Measurements from ENCODE around the gene PLEKHA7.

PLEKHA7 gene

DNA sequence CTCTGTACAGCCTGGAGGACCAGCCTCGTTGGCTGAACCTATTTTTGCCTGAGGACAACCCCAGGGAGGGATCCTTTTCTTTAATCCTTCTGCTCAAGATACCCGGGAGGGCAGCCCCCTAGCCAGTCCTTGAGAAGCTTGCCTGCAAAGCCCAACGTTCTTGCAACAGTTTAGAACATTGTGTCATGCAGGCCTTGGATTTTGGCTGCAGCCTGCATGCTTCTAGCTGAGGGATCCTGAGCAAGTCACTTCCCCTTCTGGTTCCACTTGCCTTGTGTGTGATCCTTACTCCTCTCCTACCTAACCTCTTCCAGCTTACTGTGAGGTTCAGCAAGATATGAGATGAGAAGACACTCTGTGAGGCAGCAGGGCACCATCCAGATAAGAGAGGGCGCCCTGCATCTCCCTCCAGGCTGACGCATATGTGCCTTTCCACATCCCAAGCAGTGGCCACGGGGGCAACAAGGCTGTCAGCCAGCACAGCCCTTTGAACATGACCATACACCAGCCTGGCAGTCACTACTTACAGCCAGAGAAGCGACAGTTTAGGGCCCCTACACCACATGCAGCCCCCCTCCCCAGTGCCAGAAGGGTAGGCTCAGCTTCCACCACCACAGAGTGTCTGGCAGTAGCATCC is 199.7 kb downstream of the PLEKHA7 start:
- H3K4me3 ChIP-seq (ENCODE audit: low read length) = no peak overlapping the region
- H3K4me1 ChIP-seq (ENCODE audit: insufficient read depth, low read length) = peaks cover 12% of the 10 kb centered on the region; the same call in 1 of the 2 replicates
- WGBS = 77% methylated on average over 7 of the region's 7 CpGs
- H3K27me3 ChIP-seq (ENCODE audit: insufficient read depth, low read length) = no peaks in the 10 kb centered on the region
- H3K9ac ChIP-seq (ENCODE audit: low read depth, low read length) = no peak overlapping the region
- H3K36me3 ChIP-seq (ENCODE audit: insufficient read depth, low read length) = 0 out of 2 replicates have a peak, but pooled peaks cover 5% of the 10 kb centered on the region
- H3K9me3 ChIP-seq (ENCODE audit: insufficient read depth, low read depth, low read length) = no peaks in the 10 kb centered on the region
- no peak overlapping the region for H3K27ac ChIP-seq (ENCODE audit: low read depth, low read length)

DNA sequence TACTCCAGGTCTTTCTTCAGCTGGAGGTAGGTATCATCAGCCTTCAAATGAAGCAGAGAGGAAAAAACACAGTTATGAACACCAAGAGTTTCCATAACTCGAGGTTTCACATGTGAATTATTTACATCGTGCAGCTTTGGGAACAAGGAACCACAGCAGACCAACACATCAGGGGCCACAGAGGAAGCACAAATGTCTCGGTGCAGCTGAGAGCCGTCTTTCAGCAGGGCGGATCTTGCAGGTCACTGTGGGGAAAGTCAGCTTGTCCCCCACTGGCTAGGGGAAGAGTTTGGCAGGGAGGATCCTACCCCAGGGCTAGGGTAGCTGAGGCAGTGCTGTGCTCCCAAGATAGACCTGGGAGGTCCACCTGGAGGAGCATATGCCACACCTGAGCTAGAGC is 201.1 kb downstream of the PLEKHA7 start:
- WGBS = 98% methylated on average over 5 of the region's 5 CpGs
- peaks cover 12% of the 10 kb centered on the region; the same call in 1 of the 2 replicates for H3K4me1 ChIP-seq (ENCODE audit: insufficient read depth, low read length)

DNA sequence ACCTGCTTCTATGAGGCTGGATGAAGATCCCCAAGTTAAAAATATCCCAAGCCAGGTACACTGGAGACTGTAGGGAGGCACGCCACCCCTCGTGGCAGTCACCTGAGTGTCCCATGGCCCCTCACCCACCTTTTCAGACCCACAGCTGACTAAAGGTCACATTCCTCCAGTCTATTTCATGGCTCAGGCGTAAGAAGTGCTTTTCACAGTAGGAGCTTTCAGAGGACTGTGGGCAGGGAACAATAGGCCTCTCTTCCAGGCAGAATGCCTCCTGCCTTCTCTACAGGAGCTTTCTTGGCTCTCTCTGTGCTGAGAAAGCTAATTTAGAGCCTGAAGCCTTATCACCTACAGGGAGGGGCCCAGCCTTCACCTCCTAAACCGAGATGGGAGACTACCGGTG is 201.9 kb downstream of the PLEKHA7 start:
- Histone ChIP-seq H3K27me3 (ENCODE audit: insufficient read depth, low read length) (no peaks in the 10 kb centered on the region), H3K9me3 (ENCODE audit: insufficient read depth, low read depth, low read length) (no peaks in the 10 kb centered on the region), H3K9ac (ENCODE audit: low read depth, low read length) (no peak overlapping the region), H3K36me3 (ENCODE audit: insufficient read depth, low read length) (0 out of 2 replicates have a peak, but pooled peaks cover 5% of the 10 kb centered on the region), H3K27ac (ENCODE audit: low read depth, low read length) (peak overlapping the region; percentile 22; the same call in 1 of the 2 replicates), H3K4me1 (ENCODE audit: insufficient read depth, low read length) (peaks cover 12% of the 10 kb centered on the region; the same call in 1 of the 2 replicates), H3K4me3 (ENCODE audit: low read length) (no peak overlapping the region)
- WGBS = 56% methylated on average over 5 of the region's 5 CpGs

More for the DNA sequence above, 201.1 kb downstream of the PLEKHA7 start:
- Histone ChIP-seq H3K9me3 (ENCODE audit: insufficient read depth, low read depth, low read length) (no peaks in the 10 kb centered on the region), H3K9ac (ENCODE audit: low read depth, low read length) (no peak overlapping the region), H3K36me3 (ENCODE audit: insufficient read depth, low read length) (0 out of 2 replicates have a peak, but pooled peaks cover 5% of the 10 kb centered on the region), H3K4me3 (ENCODE audit: low read length) (no peak overlapping the region), H3K27ac (ENCODE audit: low read depth, low read length) (no peak overlapping the region; the same call in 1 of the 2 replicates), H3K27me3 (ENCODE audit: insufficient read depth, low read length) (no peaks in the 10 kb centered on the region)

DNA sequence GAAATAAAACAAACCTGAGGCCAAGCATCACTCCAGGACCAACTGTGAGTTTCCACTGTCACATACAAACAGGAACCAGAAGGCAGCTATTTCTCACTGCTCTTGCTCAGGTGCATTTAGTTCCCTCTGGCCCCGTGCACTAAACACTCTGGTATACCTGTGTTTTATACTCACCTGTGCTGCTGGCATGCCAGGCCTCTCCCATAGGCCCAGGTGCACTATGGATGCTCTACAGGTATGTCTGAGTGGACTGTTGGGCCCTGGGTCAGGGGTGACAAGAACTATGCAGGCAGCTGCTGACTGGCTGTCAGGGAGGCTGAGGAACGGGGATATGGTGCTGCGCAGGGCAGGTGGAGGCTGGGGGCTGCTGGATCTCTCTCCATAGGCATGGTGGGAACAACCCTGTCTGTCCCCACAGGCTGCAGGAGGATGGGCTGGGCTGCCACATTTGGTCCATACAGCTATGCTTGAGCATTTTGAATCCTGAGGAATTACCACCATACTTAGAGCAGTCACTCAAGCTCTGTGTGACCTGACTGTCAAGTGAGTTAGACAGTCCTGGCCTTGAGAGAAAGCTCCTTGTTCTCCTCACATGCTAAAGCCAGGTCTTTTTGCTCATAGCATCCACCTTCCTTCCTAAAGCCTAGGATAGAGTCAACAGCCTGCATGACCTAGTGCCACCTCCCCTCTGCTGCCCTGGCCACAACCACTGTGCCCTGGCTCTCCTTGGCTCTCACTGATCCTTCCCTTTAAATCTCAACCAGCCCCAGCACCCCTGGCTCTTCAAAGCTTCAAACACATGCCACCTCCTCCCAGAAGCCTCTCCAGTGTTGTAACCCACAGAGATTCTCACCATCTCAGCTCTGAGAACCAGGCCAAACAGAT is 202.8 kb downstream of the PLEKHA7 start:
- 93% methylated on average over 3 of the region's 3 CpGs for WGBS
- Histone ChIP-seq H3K9ac (ENCODE audit: low read depth, low read length) (no peak overlapping the region), H3K27ac (ENCODE audit: low read depth, low read length) (no peak overlapping the region), H3K4me3 (ENCODE audit: low read length) (no peak overlapping the region), H3K36me3 (ENCODE audit: insufficient read depth, low read length) (0 out of 2 replicates have a peak, but pooled peaks cover 5% of the 10 kb centered on the region), H3K4me1 (ENCODE audit: insufficient read depth, low read length) (peaks cover 12% of the 10 kb centered on the region; the same call in 1 of the 2 replicates), H3K9me3 (ENCODE audit: insufficient read depth, low read depth, low read length) (no peaks in the 10 kb centered on the region), H3K27me3 (ENCODE audit: insufficient read depth, low read length) (no peaks in the 10 kb centered on the region)

DNA sequence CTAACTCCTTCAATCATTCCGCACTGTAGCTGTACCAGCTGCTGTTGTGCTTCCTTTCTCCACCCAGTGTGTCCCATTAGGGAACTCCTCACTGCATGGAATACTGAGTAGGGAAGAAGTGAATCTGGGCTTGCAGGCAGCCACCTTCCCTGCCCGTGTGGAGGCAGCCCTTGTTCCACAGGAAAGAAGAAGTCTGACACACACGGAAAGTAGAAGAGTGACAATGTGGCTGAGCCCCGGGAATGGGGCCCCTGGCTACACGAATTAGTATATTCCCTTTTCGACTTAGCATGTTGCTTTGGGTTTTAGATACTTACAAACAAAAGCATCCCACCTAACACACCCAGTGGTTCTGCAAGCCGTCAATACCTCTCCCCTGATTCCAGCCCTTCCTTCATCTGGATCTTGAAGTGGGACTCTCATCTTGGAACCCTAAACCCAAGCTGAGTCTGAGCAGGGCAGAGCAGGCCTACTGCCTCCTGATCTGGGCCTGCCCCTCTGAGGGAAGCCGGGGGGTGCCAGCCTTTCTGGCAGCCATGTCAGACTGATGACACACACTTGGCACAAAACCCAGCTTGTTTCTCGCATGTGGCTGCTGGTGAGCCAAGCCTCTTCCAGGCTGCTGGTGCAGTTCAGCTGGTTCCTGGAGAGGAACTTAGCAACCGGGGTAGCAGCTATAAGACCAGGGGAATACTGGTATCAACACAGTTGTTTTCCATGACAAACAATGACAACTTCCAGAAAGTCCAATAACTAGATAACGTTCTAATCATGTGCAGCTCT is 204.1 kb downstream of the PLEKHA7 start:
- Histone ChIP-seq H3K9ac (ENCODE audit: low read depth, low read length) (no peak overlapping the region), H3K9me3 (ENCODE audit: insufficient read depth, low read depth, low read length) (no peaks in the 10 kb centered on the region), H3K27me3 (ENCODE audit: insufficient read depth, low read length) (no peaks in the 10 kb centered on the region), H3K27ac (ENCODE audit: low read depth, low read length) (no peak overlapping the region), H3K36me3 (ENCODE audit: insufficient read depth, low read length) (no peaks in the 10 kb centered on the region), H3K4me1 (ENCODE audit: insufficient read depth, low read length) (peaks cover 12% of the 10 kb centered on the region; the same call in 1 of the 2 replicates), H3K4me3 (ENCODE audit: low read length) (no peak overlapping the region)
- WGBS = 93% methylated on average over 11 of the region's 11 CpGs

DNA sequence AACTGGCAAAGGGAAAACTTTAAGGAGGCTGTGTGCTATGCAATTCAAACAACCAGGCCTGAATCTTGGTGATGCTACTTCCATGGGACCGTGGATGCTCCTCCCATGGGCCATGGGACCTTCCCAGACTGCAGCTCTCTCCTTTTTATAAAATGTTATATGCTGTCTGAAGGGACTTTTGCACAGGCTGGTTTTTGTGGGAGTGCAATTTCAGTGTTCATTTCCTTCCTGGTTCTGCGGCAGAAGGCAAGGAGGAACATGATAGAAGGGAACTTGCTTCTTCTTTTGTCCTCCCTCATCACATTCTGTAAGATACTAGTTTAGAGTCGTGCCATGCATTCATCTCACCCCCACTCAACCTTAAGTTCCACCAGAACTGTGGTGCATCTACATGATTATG is 206.9 kb downstream of the PLEKHA7 start:
- 96% methylated on average over 3 of the region's 3 CpGs for WGBS
- Histone ChIP-seq H3K27me3 (ENCODE audit: insufficient read depth, low read length) (no peaks in the 10 kb centered on the region), H3K36me3 (ENCODE audit: insufficient read depth, low read length) (no peaks in the 10 kb centered on the region), H3K27ac (ENCODE audit: low read depth, low read length) (no peak overlapping the region), H3K9ac (ENCODE audit: low read depth, low read length) (no peak overlapping the region), H3K4me1 (ENCODE audit: insufficient read depth, low read length) (peaks cover 5% of the 10 kb centered on the region; the same call in 1 of the 2 replicates), H3K4me3 (ENCODE audit: low read length) (no peak overlapping the region), H3K9me3 (ENCODE audit: insufficient read depth, low read depth, low read length) (no peaks in the 10 kb centered on the region)

DNA sequence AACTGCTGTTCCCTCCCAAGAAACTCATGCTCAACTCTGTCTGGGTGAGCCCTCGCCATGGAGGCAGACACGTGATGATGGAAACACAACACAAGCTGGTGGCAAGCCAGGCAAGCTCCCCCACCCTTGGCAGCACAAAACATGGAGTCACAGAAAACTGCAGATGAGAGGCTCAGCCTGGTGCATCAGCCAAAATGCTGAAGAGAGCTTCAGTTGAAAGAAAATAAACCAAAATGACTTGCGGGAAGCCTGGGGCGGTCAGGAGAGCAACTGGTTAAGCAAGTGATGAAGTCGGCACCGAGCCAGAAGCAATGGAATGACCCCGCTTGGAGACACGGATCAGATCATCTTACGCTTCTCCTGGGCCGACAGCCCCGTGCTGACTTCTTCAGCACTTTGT is 207.4 kb downstream of the PLEKHA7 start:
- H3K9ac ChIP-seq (ENCODE audit: low read depth, low read length) = no peak overlapping the region
- H3K27me3 ChIP-seq (ENCODE audit: insufficient read depth, low read length) = no peaks in the 10 kb centered on the region
- H3K4me1 ChIP-seq (ENCODE audit: insufficient read depth, low read length) = peaks cover under 1% of the 10 kb centered on the region; the same call in 1 of the 2 replicates
- H3K27ac ChIP-seq (ENCODE audit: low read depth, low read length) = no peak overlapping the region
- H3K4me3 ChIP-seq (ENCODE audit: low read length) = no peak overlapping the region
- H3K36me3 ChIP-seq (ENCODE audit: insufficient read depth, low read length) = no peaks in the 10 kb centered on the region
- WGBS = 90% methylated on average over 11 of the region's 11 CpGs
- H3K9me3 ChIP-seq (ENCODE audit: insufficient read depth, low read depth, low read length) = no peaks in the 10 kb centered on the region

DNA sequence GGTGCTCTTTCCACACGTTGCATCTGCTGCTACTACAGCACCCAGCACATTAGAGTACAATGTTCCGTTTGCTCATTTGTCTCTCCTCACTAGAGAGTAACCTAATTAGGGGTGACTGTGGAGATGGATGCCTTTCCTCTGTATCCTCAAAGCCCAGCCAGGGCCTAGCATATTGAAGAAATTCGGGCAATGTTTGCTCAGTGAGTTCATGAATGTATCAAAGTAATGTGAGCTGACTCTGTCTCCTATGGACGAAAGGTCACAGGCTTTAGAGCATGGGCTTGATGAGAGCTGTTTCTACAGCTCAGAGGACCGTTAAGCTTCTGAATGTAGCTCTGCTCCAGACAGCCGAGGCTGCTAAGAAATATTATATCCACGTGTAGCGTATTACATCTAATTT is 208.3 kb downstream of the PLEKHA7 start:
- H3K9ac ChIP-seq (ENCODE audit: low read depth, low read length) = no peak overlapping the region
- no peaks in the 10 kb centered on the region for H3K27me3 ChIP-seq (ENCODE audit: insufficient read depth, low read length)

DNA sequence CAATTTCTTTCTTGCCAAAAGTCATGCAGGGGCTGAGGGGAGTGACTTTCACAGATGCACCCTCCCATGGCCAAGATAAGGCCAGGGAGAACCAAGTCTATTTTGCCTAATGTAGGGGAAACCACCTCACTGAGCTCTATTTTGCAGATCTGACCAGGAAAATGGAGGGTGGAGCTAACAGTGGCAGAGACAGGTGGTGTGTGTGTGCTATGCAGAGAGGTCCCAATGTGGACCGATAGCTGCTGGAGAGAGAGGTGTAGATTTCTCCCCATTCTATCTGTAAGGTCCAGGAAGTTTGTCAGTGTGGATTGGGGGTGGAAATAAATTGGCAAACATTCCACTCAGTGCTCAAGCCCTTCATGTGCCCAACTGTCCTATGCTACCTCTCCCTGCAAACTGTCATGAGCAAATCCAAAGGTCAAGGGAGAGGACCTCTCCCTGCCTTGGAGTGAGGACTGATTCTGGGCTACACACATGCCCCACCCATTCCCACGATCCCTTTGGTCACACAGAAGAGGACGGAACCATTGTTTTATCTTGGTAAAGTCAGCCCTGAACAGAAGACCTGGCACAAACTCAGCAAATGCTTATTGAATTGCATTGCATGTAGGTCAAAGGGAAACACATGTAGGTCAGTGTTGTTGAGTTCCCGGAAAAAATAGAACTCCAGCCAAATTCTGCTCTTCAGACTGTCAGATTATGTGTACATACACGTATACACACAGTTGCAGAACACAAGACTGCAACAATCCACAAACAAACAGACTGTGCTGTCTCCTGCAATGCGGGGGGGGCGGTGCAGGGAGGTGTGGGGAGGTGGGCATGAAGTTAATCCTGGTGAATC is 209.9 kb downstream of the PLEKHA7 start:
- no peaks in the 10 kb centered on the region for H3K27me3 ChIP-seq (ENCODE audit: insufficient read depth, low read length)
- H3K4me1 ChIP-seq (ENCODE audit: insufficient read depth, low read length) = no peaks in the 10 kb centered on the region
- H3K27ac ChIP-seq (ENCODE audit: low read depth, low read length) = no peak overlapping the region
- 86% methylated on average over 7 of the region's 7 CpGs for WGBS
- H3K9me3 ChIP-seq (ENCODE audit: insufficient read depth, low read depth, low read length) = no peaks in the 10 kb centered on the region
- no peak overlapping the region for H3K4me3 ChIP-seq (ENCODE audit: low read length)
- no peak overlapping the region for H3K9ac ChIP-seq (ENCODE audit: low read depth, low read length)
- H3K36me3 ChIP-seq (ENCODE audit: insufficient read depth, low read length) = no peaks in the 10 kb centered on the region

More for the DNA sequence above, 208.3 kb downstream of the PLEKHA7 start:
- H3K9me3 ChIP-seq (ENCODE audit: insufficient read depth, low read depth, low read length) = no peaks in the 10 kb centered on the region
- WGBS = 91% methylated on average over 8 of the region's 8 CpGs
- no peak overlapping the region for H3K27ac ChIP-seq (ENCODE audit: low read depth, low read length)
- H3K4me3 ChIP-seq (ENCODE audit: low read length) = no peak overlapping the region
- H3K4me1 ChIP-seq (ENCODE audit: insufficient read depth, low read length) = no peaks in the 10 kb centered on the region
- H3K36me3 ChIP-seq (ENCODE audit: insufficient read depth, low read length) = no peaks in the 10 kb centered on the region

DNA sequence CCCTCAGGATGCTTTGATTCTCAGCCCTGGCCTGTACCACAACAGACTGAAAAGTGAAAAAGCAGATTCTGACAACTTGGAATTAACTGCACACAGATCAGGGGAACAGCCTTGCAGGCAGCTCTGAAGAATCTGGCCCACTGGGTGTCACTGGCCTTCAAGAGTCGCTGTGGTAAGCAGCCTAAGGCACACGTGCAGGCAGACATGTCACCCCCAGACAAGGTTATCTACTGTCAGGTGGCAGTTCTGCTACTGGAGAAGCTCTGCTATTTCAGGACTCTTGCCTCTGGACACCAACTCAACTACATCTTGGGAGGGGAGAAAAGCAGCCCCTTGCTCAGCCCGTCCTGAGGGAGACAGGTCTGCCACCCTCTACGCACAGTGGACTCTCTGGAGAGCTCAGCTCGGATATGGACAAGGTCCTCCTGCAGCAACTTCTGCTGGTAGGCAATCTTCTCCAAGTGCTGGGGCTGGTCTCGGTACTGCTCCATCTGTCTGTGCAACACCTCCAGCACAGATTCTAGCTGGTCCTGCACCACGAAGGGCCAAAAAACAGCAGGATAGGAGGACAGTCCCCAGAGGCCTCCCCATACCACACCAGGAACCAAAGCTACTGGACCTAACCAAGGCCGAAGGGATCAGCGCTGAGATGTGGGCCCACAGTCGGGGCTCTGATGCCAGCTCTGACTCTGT is 212.8 kb downstream of the PLEKHA7 start:
- Histone ChIP-seq H3K36me3 (ENCODE audit: insufficient read depth, low read length) (no peaks in the 10 kb centered on the region), H3K9me3 (ENCODE audit: insufficient read depth, low read depth, low read length) (no peaks in the 10 kb centered on the region), H3K27me3 (ENCODE audit: insufficient read depth, low read length) (no peaks in the 10 kb centered on the region), H3K4me1 (ENCODE audit: insufficient read depth, low read length) (no peaks in the 10 kb centered on the region), H3K27ac (ENCODE audit: low read depth, low read length) (no peak overlapping the region), H3K4me3 (ENCODE audit: low read length) (no peak overlapping the region), H3K9ac (ENCODE audit: low read depth, low read length) (no peak overlapping the region)
- 94% methylated on average over 8 of the region's 10 CpGs for WGBS
